Caco-2 (cell line): Measurements from ENCODE around the gene MTCL3.

Experiments
- BruUV-seq: library from RNA; stranded (reverse); fragments of 400-500 nt; replicated peaks from 2 replicates; lab custom pipeline; 2021; lab: Mats Ljungman, UMichigan
- CTCF ChIA-PET: fragments of 300-600 bp; sonication (Branson Sonifier 250); formaldehyde crosslinking; loops from one replicate; lab custom pipeline; 2022; ENCODE audit warnings: antibody characterized with exemption; lab: Charles Lee
- POLR2A ChIA-PET: fragments of 300-600 bp; sonication (Branson Sonifier 250); formaldehyde crosslinking; loops from one replicate; lab custom pipeline; 2022; ENCODE audit warnings: antibody characterized with exemption; lab: Charles Lee
- DNase-seq, 2 experiments: peaks; one replicate each; pipeline versions ENCODE4 v3.0.0 to v3.0.0-alpha.2; 2020 to 2022
- H3K27me3 ChIP-seq: replicated peaks from 2 replicates; pipeline ENCODE4 v1.6.0; 2011; ENCODE audit warnings: low read length; ENCODE audit not compliant: control insufficient read depth, insufficient read depth
- H3K36me3 ChIP-seq: 2 replicates; pipeline ENCODE4 v1.5.1; 2011; ENCODE audit warnings: low read length; ENCODE audit not compliant: control insufficient read depth, insufficient read depth
- H3K4me1 ChIP-seq: fragments of 250-450 bp; sonication (Bioruptor Pico); 2 replicates; pipeline ENCODE4 v1.5.1; 2020; ENCODE audit warnings: mild to moderate bottlenecking
- H3K4me3 ChIP-seq: 2 replicates; pipeline ENCODE4 v1.5.1; 2011; ENCODE audit warnings: low read depth, mild to moderate bottlenecking, control low read depth, low read length
- H3K9me3 ChIP-seq: fragments of 250-450 bp; sonication (Bioruptor Pico); 2 replicates; pipeline ENCODE4 v1.5.1; 2020; ENCODE audit warnings: mild to moderate bottlenecking, moderate library complexity
- H3K27ac Mint-ChIP-seq: one replicate; pipeline ENCODE4 v1.8.0; 2022; ENCODE audit warnings: mixed read lengths; ENCODE audit not compliant: unreplicated experiment
- H3K27me3 Mint-ChIP-seq: one replicate; pipeline ENCODE4 v1.8.0; 2022; ENCODE audit warnings: mixed read lengths; ENCODE audit not compliant: insufficient read depth, unreplicated experiment
- H3K36me3 Mint-ChIP-seq: one replicate; pipeline ENCODE4 v1.8.0; 2022; ENCODE audit warnings: mild to moderate bottlenecking, mixed read lengths; ENCODE audit not compliant: insufficient read depth, unreplicated experiment
- H3K4me1 Mint-ChIP-seq: one replicate; pipeline ENCODE4 v1.8.0; 2022; ENCODE audit warnings: low read depth, mixed read lengths; ENCODE audit not compliant: unreplicated experiment
- H3K4me3 Mint-ChIP-seq: one replicate; pipeline ENCODE4 v1.8.0; 2022; ENCODE audit warnings: mild to moderate bottlenecking, moderate library complexity, mixed read lengths; ENCODE audit not compliant: unreplicated experiment
- H3K9me3 Mint-ChIP-seq: one replicate; pipeline ENCODE4 v1.8.0; 2022; ENCODE audit warnings: mixed read lengths; ENCODE audit not compliant: unreplicated experiment
- CTCF ChIP-seq, 2 experiments: fragments of 200-600 bp in 1 of 2; IDR thresholded peaks; 1 replicate in 1 of 2; 2 replicates in 1 of 2; pipeline versions ENCODE4 v1.5.1 to v1.8.0; 2011 to 2022; ENCODE audit warnings: antibody characterized with exemption in 1 of 2, control low read depth in 1 of 2, inconsistent platforms in 1 of 2, low read depth in 1 of 2, low read length in 1 of 2, mild to moderate bottlenecking in 1 of 2, moderate library complexity in 1 of 2; ENCODE audit not compliant: insufficient read depth in 1 of 2, severe bottlenecking in 1 of 2, unreplicated experiment in 1 of 2
- intact Hi-C: fragments of 100-400 bp; cut with micrococcal nuclease; formaldehyde crosslinking; loops from one replicate; pipeline ENCODE4 v1.10.0; 2022; ENCODE audit not compliant: unreplicated experiment

MTCL3 gene

GRCh38 chr6:127453845-127454619 lies 65.1 kb downstream of the MTCL3 start:
- ChIA-PET POLR2A (no interaction called here), CTCF (no interaction called here)
- H3K4me3 ChIP-seq, result no peak overlapping the region
- H3K9me3 Mint-ChIP-seq, result no peaks in the 10 kb centered on the region
- no peaks in the 10 kb centered on the region for H3K9me3 ChIP-seq
- H3K36me3 ChIP-seq, result no peaks in the 10 kb centered on the region
- peaks cover 16% of the 10 kb centered on the region for H3K27me3 Mint-ChIP-seq
- no peaks in the 10 kb centered on the region for H3K4me1 Mint-ChIP-seq
- BruUV-seq, result no TSS peak
- H3K27me3 ChIP-seq, result no peaks in the 10 kb centered on the region
- no peak overlapping the region for H3K27ac Mint-ChIP-seq
- TF ChIP-seq CTCF (IDR thresholded peaks at IDR 0.05; ENCODE audit: insufficient read depth in 1 of 2, low read depth in 1 of 2, low read length in 1 of 2, severe bottlenecking in 1 of 2, unreplicated experiment in 1 of 2), result no peak
- H3K4me3 Mint-ChIP-seq, result no peak overlapping the region
- no peaks in the 10 kb centered on the region for H3K36me3 Mint-ChIP-seq
- no peaks in the 10 kb centered on the region for H3K4me1 ChIP-seq
- intact Hi-C loops, result no loop called here
- DNase-seq, result no peak

GRCh38 chr6:127452803-127453202 lies 66.3 kb downstream of the MTCL3 start:
- intact Hi-C loops, result no loop called here
- no peak for TF ChIP-seq CTCF (IDR thresholded peaks at IDR 0.05; ENCODE audit: insufficient read depth in 1 of 2, low read depth in 1 of 2, low read length in 1 of 2, severe bottlenecking in 1 of 2, unreplicated experiment in 1 of 2)
- Mint-ChIP-seq H3K4me3 (no peak overlapping the region), H3K4me1 (no peaks in the 10 kb centered on the region), H3K27ac (no peak overlapping the region), H3K9me3 (no peaks in the 10 kb centered on the region), H3K27me3 (peaks cover 20% of the 10 kb centered on the region), H3K36me3 (no peaks in the 10 kb centered on the region)
- Histone ChIP-seq H3K9me3 (no peaks in the 10 kb centered on the region), H3K36me3 (no peaks in the 10 kb centered on the region), H3K4me1 (no peaks in the 10 kb centered on the region), H3K4me3 (no peak overlapping the region), H3K27me3 (no peaks in the 10 kb centered on the region)
- POLR2A ChIA-PET, result no interaction called here
- no peak for DNase-seq
- BruUV-seq, result no TSS peak
- CTCF ChIA-PET, result interaction anchor here (0.5 kb wide), 1 partner anchor 158 kb away, joined by 8 read pairs; no protein-coding TSS in a partner anchor

GRCh38 chr6:127451388-127451787 lies 67.7 kb downstream of the MTCL3 start:
- Mint-ChIP-seq H3K27me3 (peaks cover 22% of the 10 kb centered on the region), H3K4me1 (no peaks in the 10 kb centered on the region), H3K36me3 (no peaks in the 10 kb centered on the region), H3K9me3 (no peaks in the 10 kb centered on the region), H3K4me3 (no peak overlapping the region), H3K27ac (no peak overlapping the region)
- no peaks in the 10 kb centered on the region for H3K4me1 ChIP-seq
- no peaks in the 10 kb centered on the region for H3K9me3 ChIP-seq
- no peak for DNase-seq
- no TSS peak for BruUV-seq
- H3K4me3 ChIP-seq, result no peak overlapping the region
- H3K36me3 ChIP-seq, result no peaks in the 10 kb centered on the region
- intact Hi-C loops, result no loop called here
- ChIA-PET POLR2A (no interaction called here), CTCF (no interaction called here)
- H3K27me3 ChIP-seq, result no peaks in the 10 kb centered on the region
- TF ChIP-seq CTCF (IDR thresholded peaks at IDR 0.05; ENCODE audit: insufficient read depth in 1 of 2, low read depth in 1 of 2, low read length in 1 of 2, severe bottlenecking in 1 of 2, unreplicated experiment in 1 of 2), result no peak
